Measurements from ENCODE around the gene NOTCH1. TPM values are rescaled to one million over a fixed set of nuclear protein-coding genes. Genes with fewer than 3 reads are reported as not detected.

The NOTCH1 gene
- total and polyA plus RNA-seq, 2 of the 8 experiments (the other 6 are each of a cell fraction or from before 2014, with no cell fraction given), result 6.9 to 55.6 TPM

GRCh38 chr9:136447173-136447778, 98.6 kb downstream of the NOTCH1 start:
- Histone ChIP-seq H4K5ac (ENCODE audit: insufficient read length, low read depth, low read length) (no peak overlapping the region), H3K27me3 (replicated peaks in 1 of 4; ENCODE audit: control insufficient read depth in 3 of 4, extremely low read depth in 1 of 4, insufficient read depth in 3 of 4, low read length in 3 of 4) (no peaks in the 10 kb centered on the region), H3K79me1 (ENCODE audit: low read depth, low read length) (no peaks in the 10 kb centered on the region), H3K14ac (ENCODE audit: insufficient read length) (no peak overlapping the region), H3K4me2 (ENCODE audit: insufficient read depth in 1 of 2, low read depth in 2 of 2, low read length in 2 of 2) (no peak overlapping the region), H2BK5ac (ENCODE audit: low read depth, low read length) (no peak overlapping the region), H2BK120ac (replicated peaks; ENCODE audit: low read depth, low read length) (no peak overlapping the region), H3K18ac (ENCODE audit: extremely low read depth, low read length) (no peak overlapping the region), H3K36me3 (ENCODE audit: control insufficient read depth in 2 of 4, insufficient read depth in 4 of 4, low read length in 3 of 4) (peaks cover 22 to 48% (median 39%) of the 10 kb centered on the region in 4 experiments), H3K27ac (ENCODE audit: low read depth, low read length) (no peak overlapping the region), H3K4me3 (ENCODE audit: extremely low read depth in 1 of 4, insufficient read depth in 2 of 4, low read depth in 3 of 4, low read length in 4 of 4) (no peak overlapping the region), H3K9ac (replicated peaks in 1 of 4; ENCODE audit: extremely low read depth in 1 of 4, low read depth in 3 of 4, low read length in 3 of 4) (no peak overlapping the region), H3K4me1 (replicated peaks in 1 of 4; ENCODE audit: control insufficient read depth in 3 of 4, insufficient read depth in 4 of 4, low read length in 3 of 4) (no peaks in the 10 kb centered on the region), H3K79me2 (ENCODE audit: control insufficient read depth in 1 of 2, insufficient read depth in 2 of 2, low read length in 2 of 2) (no peaks in the 10 kb centered on the region), H2BK20ac (ENCODE audit: low read length) (no peak overlapping the region), H4K91ac (replicated peaks; ENCODE audit: insufficient read length, low read length) (no peak overlapping the region), H2BK12ac (ENCODE audit: low read depth, low read length) (no peak overlapping the region), H3K56ac (replicated peaks; ENCODE audit: insufficient read length, low read depth, low read length) (no peak overlapping the region), H2AFZ (ENCODE audit: low read length) (no peak overlapping the region), H2BK15ac (ENCODE audit: low read length) (no peak overlapping the region), H3K23me2 (ENCODE audit: low read depth, low read length) (no peaks in the 10 kb centered on the region), H3K4ac (replicated peaks; ENCODE audit: insufficient read length, low read depth, low read length) (no peak overlapping the region), H4K8ac (ENCODE audit: extremely low read depth, insufficient read depth, low read length) (no peak overlapping the region), H4K20me1 (replicated peaks in 1 of 2; ENCODE audit: control insufficient read depth in 1 of 2, insufficient read depth in 2 of 2, low read length in 2 of 2) (peaks cover 2 to 10% of the 10 kb centered on the region in 2 experiments), H3K9me3 (ENCODE audit: insufficient read depth in 2 of 2, low read depth in 1 of 2, low read length in 1 of 2) (no peaks in the 10 kb centered on the region), H2AK5ac (ENCODE audit: low read depth, low read length) (no peak overlapping the region), H3K23ac (ENCODE audit: insufficient read length) (no peak overlapping the region)
- TF ChIP-seq SAP30 (IDR thresholded peaks at IDR 0.05; ENCODE audit: insufficient read depth, insufficient replicate concordance, low read length), result no peak
- no peak for TF ChIP-seq RAD21 (IDR thresholded peaks at IDR 0.05 in 1 of 2, conservative IDR thresholded peaks at IDR 0.05 in 1 of 2; ENCODE audit: low read depth in 2 of 2, low read length in 2 of 2)
- no peak for TF ChIP-seq ZNF274 (IDR thresholded peaks at IDR 0.05; ENCODE audit: borderline replicate concordance, extremely low read depth, low read length)
- no peak for TF ChIP-seq CREB1 (IDR thresholded peaks at IDR 0.05)
- TF ChIP-seq NRF1 (IDR thresholded peaks at IDR 0.05; ENCODE audit: low read depth, low read length), result no peak
- no peak for TF ChIP-seq RNF2 (IDR thresholded peaks at IDR 0.05; ENCODE audit: borderline replicate concordance, low read depth, low read length, missing control alignments, poor library complexity, severe bottlenecking)
- no peak for TF ChIP-seq SP4 (IDR thresholded peaks at IDR 0.05; ENCODE audit: low read length)
- TF ChIP-seq BACH1 (IDR thresholded peaks at IDR 0.05; ENCODE audit: low read length), result no peak
- TF ChIP-seq JUN (IDR thresholded peaks at IDR 0.05; ENCODE audit: low read depth, low read length), result no peak
- TF ChIP-seq TEAD4 (IDR thresholded peaks at IDR 0.05; ENCODE audit: low read depth, low read length), result no peak
- FAIRE-seq (no peak), DNase-seq (ENCODE audit: low read depth in 1 of 2, low spot score in 2 of 2) (no peak)
- ChIA-PET CTCF (ENCODE audit: partially characterized antibody) (interaction anchor here (0.9 to 1.4 kb wide), 3 partner anchors 13 to 184 kb away, joined by 3 read pairs; no protein-coding TSS in a partner anchor), POLR2A (ENCODE audit: partially characterized antibody) (interaction anchor here (0.9 to 1.5 kb wide), 4 partner anchors 9 to 62 kb away, joined by 3 to 7 read pairs (median 3); no protein-coding TSS in a partner anchor)
- 97% methylated on average over 27 of the region's 27 CpGs; no CpG with 5 or more reads in 1 of the 2 experiments for WGBS, 2 experiments (ENCODE audit: extremely low coverage in 1 of 2, insufficient coverage in 1 of 2, insufficient read length in 1 of 2, insufficient replicate concordance in 2 of 2, low coverage in 1 of 2, low lambda C conversion rate in 2 of 2, missing lambda C conversion rate in 1 of 2)
